Neuronal stem cell (in vitro differentiated cells): ENCODE data around the gene FAM25C.
"Not testable (repeated sequence)": the region's sequence is repeated elsewhere in the genome, so short reads cannot be mapped to it uniquely, and the experiment has no call there.

ENCODE experiments used
- DNase-seq: peaks from one replicate; pipeline ENCODE4 v3.0.0-alpha.2; 2013; ENCODE audit warnings: low spot score
- H2AFZ ChIP-seq: one replicate; pipeline ENCODE4 v1.6.1; 2013; ENCODE audit warnings: mild to moderate bottlenecking, low read length, inconsistent platforms
- H2AK5ac ChIP-seq: 2 replicates; pipeline ENCODE4 v1.6.1; 2013; ENCODE audit warnings: low read depth, mild to moderate bottlenecking, inconsistent platforms, low read length, moderate library complexity, mixed read lengths
- H2BK120ac ChIP-seq: 2 replicates; pipeline ENCODE4 v1.6.1; 2013; ENCODE audit warnings: low read depth, mild to moderate bottlenecking, inconsistent platforms, low read length, moderate library complexity, mixed read lengths
- H2BK12ac ChIP-seq: one replicate; pipeline ENCODE4 v1.6.1; 2013; ENCODE audit warnings: low read length, inconsistent platforms
- H2BK15ac ChIP-seq: 2 replicates; pipeline ENCODE4 v1.6.1; 2013; ENCODE audit warnings: mild to moderate bottlenecking, low read length, inconsistent platforms, mixed read lengths
- H2BK5ac ChIP-seq: one replicate; pipeline ENCODE4 v1.6.1; 2013; ENCODE audit warnings: inconsistent platforms, mild to moderate bottlenecking, low read length, moderate library complexity
- H3K14ac ChIP-seq: one replicate; pipeline ENCODE4 v1.6.1; 2013; ENCODE audit warnings: low read length, inconsistent platforms
- H3K18ac ChIP-seq: 2 replicates; pipeline ENCODE4 v1.6.1; 2013; ENCODE audit warnings: low read length, inconsistent platforms
- H3K23ac ChIP-seq: 2 replicates; pipeline ENCODE4 v1.6.1; 2013; ENCODE audit warnings: low read depth, mild to moderate bottlenecking, mixed read lengths, low read length, inconsistent platforms; ENCODE audit not compliant: poor library complexity
- H3K27ac ChIP-seq: replicated peaks from 3 replicates; pipeline ENCODE4 v1.5.1; 2013; ENCODE audit warnings: low read length, inconsistent platforms
- H3K27me3 ChIP-seq, 3 experiments: 2 replicates each; pipeline ENCODE4 v1.6.1; 2013; ENCODE audit warnings: low read length in 3 of 3, mild to moderate bottlenecking in 2 of 3, inconsistent platforms in 1 of 3, low read depth in 1 of 3, mixed read lengths in 1 of 3, moderate library complexity in 1 of 3; ENCODE audit not compliant: control insufficient read depth in 3 of 3, insufficient read depth in 3 of 3
- H3K36me3 ChIP-seq, 2 donors: replicated peaks in 1 of 2; 2 replicates each; pipeline ENCODE4 v1.6.1; 2013; ENCODE audit warnings: low read length in 2 of 2; ENCODE audit not compliant: control insufficient read depth in 2 of 2, insufficient read depth in 2 of 2
- H3K4ac ChIP-seq: 2 replicates; pipeline ENCODE4 v1.6.1; 2013; ENCODE audit warnings: inconsistent platforms, mild to moderate bottlenecking, low read length, moderate library complexity
- H3K4me1 ChIP-seq, 2 donors: 1 replicate in 1 of 2; 2 replicates in 1 of 2; pipeline ENCODE4 v1.6.1; 2013; ENCODE audit warnings: low read length in 2 of 2, low read depth in 1 of 2; ENCODE audit not compliant: control insufficient read depth in 2 of 2, insufficient read depth in 1 of 2
- H3K4me2 ChIP-seq: one replicate; pipeline ENCODE4 v1.6.1; 2013; ENCODE audit warnings: mild to moderate bottlenecking, low read length, inconsistent platforms; ENCODE audit not compliant: insufficient read depth, poor library complexity, severe bottlenecking
- H3K4me3 ChIP-seq, 2 donors: 2 replicates each; pipeline ENCODE4 v1.5.1; 2013; ENCODE audit warnings: low read length in 2 of 2, mild to moderate bottlenecking in 2 of 2, inconsistent platforms in 1 of 2, moderate library complexity in 1 of 2
- H3K79me1 ChIP-seq: one replicate; pipeline ENCODE4 v1.6.1; 2013; ENCODE audit warnings: low read depth, mild to moderate bottlenecking, inconsistent platforms, low read length, moderate library complexity
- H3K9ac ChIP-seq: one replicate; pipeline ENCODE4 v1.6.1; 2013; ENCODE audit warnings: mild to moderate bottlenecking, low read depth, low read length, inconsistent platforms; ENCODE audit not compliant: poor library complexity
- H3K9me3 ChIP-seq, 2 donors: replicated peaks in 1 of 2; 2 replicates each; pipeline versions ENCODE3 to v1.6.1; 2013; ENCODE audit warnings: low read length in 2 of 2, mild to moderate bottlenecking in 2 of 2, inconsistent platforms in 1 of 2, low read depth in 1 of 2, mixed read lengths in 1 of 2, moderate library complexity in 1 of 2; ENCODE audit not compliant: control insufficient read depth in 2 of 2, insufficient read depth in 1 of 2
- H4K8ac ChIP-seq: one replicate; pipeline ENCODE4 v1.6.1; 2013; ENCODE audit warnings: low read depth, mild to moderate bottlenecking, inconsistent platforms, low read length, moderate library complexity
- H4K91ac ChIP-seq: one replicate; pipeline ENCODE4 v1.6.1; 2013; ENCODE audit warnings: low read length, low read depth, mild to moderate bottlenecking, inconsistent platforms; ENCODE audit not compliant: poor library complexity
- WGBS, 2 donors: extraction: QIAGEN DNeasy Blood & Tissue Kit; methylation state at CpG; one replicate each; pipeline ENCODE4 v1.1.7; 2013; ENCODE audit warnings: missing lambda C conversion rate in 2 of 2, mixed read lengths in 1 of 2; ENCODE audit not compliant: insufficient read length in 2 of 2, insufficient replicate concordance in 1 of 2; ENCODE audit errors: extremely low coverage in 2 of 2; 5-methylcytosine and 5-hydroxymethylcytosine counted together

FAM25C gene

GRCh38 chr10:47970047-47970446 lies 29.5 kb downstream of the FAM25C start:
- not testable (repeated sequence) for H3K9me3 ChIP-seq, H3K4me1 ChIP-seq, H3K79me1 ChIP-seq, H3K18ac ChIP-seq, H4K91ac ChIP-seq, H2AFZ ChIP-seq, H3K4me2 ChIP-seq, H4K8ac ChIP-seq, H2BK15ac ChIP-seq, H3K27ac ChIP-seq, H3K14ac ChIP-seq, H2AK5ac ChIP-seq, H3K4ac ChIP-seq, H2BK5ac ChIP-seq, H3K36me3 ChIP-seq, DNase-seq, H3K4me3 ChIP-seq, H2BK120ac ChIP-seq, H3K27me3 ChIP-seq, H3K23ac ChIP-seq, H2BK12ac ChIP-seq, H3K9ac ChIP-seq
- WGBS, 2 donors, result no CpG with 5 or more reads among the region's 3 CpGs

- not testable (repeated sequence) for H4K8ac ChIP-seq, H3K4me2 ChIP-seq, H3K23ac ChIP-seq, DNase-seq, H3K9me3 ChIP-seq, H2BK120ac ChIP-seq, H3K18ac ChIP-seq, H3K79me1 ChIP-seq, H3K4ac ChIP-seq, H3K14ac ChIP-seq, H3K4me1 ChIP-seq, H4K91ac ChIP-seq, H3K27me3 ChIP-seq, H2BK15ac ChIP-seq, H3K27ac ChIP-seq, H3K36me3 ChIP-seq, H2AK5ac ChIP-seq, H2BK12ac ChIP-seq, H3K9ac ChIP-seq, H2AFZ ChIP-seq, H2BK5ac ChIP-seq, H3K4me3 ChIP-seq
- no CpG with 5 or more reads among the region's 6 CpGs for WGBS, 2 donors
Observed at GRCh38 chr10:47968988-47969387, 30.6 kb downstream of the FAM25C start.

- not testable (repeated sequence) for H2BK5ac ChIP-seq, H3K79me1 ChIP-seq, H2AFZ ChIP-seq, H3K14ac ChIP-seq, H2BK15ac ChIP-seq, H3K23ac ChIP-seq, H3K4me3 ChIP-seq, DNase-seq, H2AK5ac ChIP-seq, H3K4ac ChIP-seq, H3K4me1 ChIP-seq, H3K4me2 ChIP-seq, H2BK12ac ChIP-seq, H2BK120ac ChIP-seq, H3K27ac ChIP-seq, H3K9ac ChIP-seq, H4K91ac ChIP-seq, H4K8ac ChIP-seq, H3K18ac ChIP-seq, H3K9me3 ChIP-seq, H3K27me3 ChIP-seq, H3K36me3 ChIP-seq
- no CpG with 5 or more reads among the region's 14 CpGs for WGBS, 2 donors
Observed at GRCh38 chr10:47964280-47965063, 35.1 kb downstream of the FAM25C start.

GRCh38 chr10:47962785-47963184 lies 36.8 kb downstream of the FAM25C start:
- H3K36me3 ChIP-seq, DNase-seq, H4K8ac ChIP-seq, H3K9me3 ChIP-seq, H3K27ac ChIP-seq, H2BK120ac ChIP-seq, H3K18ac ChIP-seq, H2AFZ ChIP-seq, H3K27me3 ChIP-seq, H4K91ac ChIP-seq, H3K4me3 ChIP-seq, H2BK12ac ChIP-seq, H3K23ac ChIP-seq, H3K4me2 ChIP-seq, H3K14ac ChIP-seq, H3K4ac ChIP-seq, H2BK15ac ChIP-seq, H3K9ac ChIP-seq, H3K79me1 ChIP-seq, H2BK5ac ChIP-seq, H2AK5ac ChIP-seq, H3K4me1 ChIP-seq: not testable (repeated sequence)
- WGBS, 2 donors, result no CpG with 5 or more reads among the region's 5 CpGs
